ENCODE data around the gene KAZN.

KAZN gene

DNA sequence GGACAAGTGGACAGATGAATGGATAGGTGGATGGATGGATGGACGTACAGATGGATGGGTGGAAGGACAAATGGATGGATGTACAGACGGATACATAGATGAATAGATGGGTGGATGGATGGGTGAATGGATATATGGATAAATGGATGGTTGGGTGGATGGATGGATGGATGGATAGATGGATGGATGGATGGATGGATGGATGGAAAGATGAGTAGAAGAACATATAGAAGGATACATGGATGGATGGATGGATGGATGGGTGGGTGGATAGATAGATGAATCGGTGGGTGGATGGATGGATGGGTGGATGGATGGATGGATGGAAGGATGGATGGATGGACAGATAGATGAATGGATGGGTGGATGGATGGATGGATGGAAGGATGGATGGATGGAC lies 274.3 kb downstream of the KAZN start:
- Histone ChIP-seq H3K4me3 (ENCODE audit: low read depth, low read length) (no peak overlapping the region), H3K27ac (ENCODE audit: extremely low read depth, low read depth, low read length) (no peak overlapping the region), H3K36me3 (ENCODE audit: control insufficient read depth in 2 of 2, insufficient read depth in 1 of 2, low read length in 2 of 2) (no peaks in the 10 kb centered on the region), H3K4me1 (ENCODE audit: control insufficient read depth, insufficient read depth, low read length) (no peaks in the 10 kb centered on the region), H3K9me3 (ENCODE audit: control insufficient read depth, insufficient read depth, low read depth, low read length) (no peaks in the 10 kb centered on the region)
- CTCF ChIA-PET, result no interaction called here
- TF ChIP-seq YY1 (tag by site-specific recombination; IDR thresholded peaks at IDR 0.05) (no peak), ZNF530 (tag by site-specific recombination; IDR thresholded peaks at IDR 0.05; ENCODE audit: low read depth) (no peak), TCF7L2 (IDR thresholded peaks at IDR 0.05; ENCODE audit: borderline replicate concordance, low read depth, low read length) (no peak), HIC1 (tag by site-specific recombination; IDR thresholded peaks at IDR 0.05) (no peak), ZNF37A (tag by site-specific recombination; IDR thresholded peaks at IDR 0.05) (no peak), KLF7 (tag by site-specific recombination; IDR thresholded peaks at IDR 0.05; ENCODE audit: borderline replicate concordance) (no peak), ZBTB17 (tag by site-specific recombination; IDR thresholded peaks at IDR 0.05) (peak; percentile 81), ZSCAN16 (tag by site-specific recombination; IDR thresholded peaks at IDR 0.05) (no peak), ZNF366 (tag by site-specific recombination; conservative IDR thresholded peaks at IDR 0.05) (peak; percentile 97), ZNF239 (tag by site-specific recombination; IDR thresholded peaks at IDR 0.05) (0 out of 2 replicates have a peak, but pooled peaks have one; percentile 12), ZNF26 (tag by site-specific recombination; IDR thresholded peaks at IDR 0.05) (no peak)
- TF ChIP-seq, protein P1, sequence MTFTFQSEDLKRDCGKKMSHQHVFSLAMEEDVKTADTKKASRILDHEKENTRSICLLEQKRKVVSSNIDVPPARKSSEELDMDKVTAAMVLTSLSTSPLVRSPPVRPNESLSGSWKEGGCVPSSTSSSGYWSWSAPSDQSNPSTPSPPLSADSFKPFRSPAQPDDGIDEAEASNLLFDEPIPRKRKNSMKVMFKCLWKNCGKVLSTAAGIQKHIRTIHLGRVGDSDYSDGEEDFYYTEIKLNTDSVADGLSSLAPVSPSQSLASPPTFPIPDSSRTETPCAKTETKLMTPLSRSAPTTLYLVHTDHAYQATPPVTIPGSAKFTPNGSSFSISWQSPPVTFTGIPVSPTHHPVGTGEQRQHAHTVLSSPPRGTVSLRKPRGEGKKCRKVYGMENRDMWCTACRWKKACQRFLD (tag by site-specific recombination; IDR thresholded peaks at IDR 0.05), result no peak
- POLR2A ChIA-PET, result no interaction called here

DNA sequence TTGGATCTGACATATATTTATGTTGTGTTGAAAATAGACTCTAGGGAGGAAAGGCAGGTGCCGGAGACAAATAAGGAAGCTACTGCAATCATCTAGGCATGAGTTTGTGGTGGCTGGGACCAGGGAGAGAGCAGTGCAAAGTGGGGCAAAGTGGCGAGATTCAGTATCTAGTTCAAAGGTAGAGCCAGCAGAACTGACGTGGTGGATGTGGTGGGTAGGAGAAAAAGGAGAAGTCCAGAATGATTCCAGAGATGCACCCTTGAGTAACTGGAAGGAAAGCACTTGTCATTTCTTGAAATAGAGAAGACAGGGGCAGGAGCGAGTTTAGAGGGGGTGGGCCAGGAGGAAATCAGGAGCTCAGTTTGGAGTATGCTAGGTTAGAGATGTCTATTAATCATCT lies 275.2 kb downstream of the KAZN start:
- H3K27ac ChIP-seq (ENCODE audit: extremely low read depth, low read depth, low read length), result no peak overlapping the region
- no peak overlapping the region for H3K4me3 ChIP-seq (ENCODE audit: low read depth, low read length)
- ChIA-PET POLR2A (no interaction called here), CTCF (no interaction called here)
- TF ChIP-seq ZNF350 (tag by site-specific recombination; IDR thresholded peaks at IDR 0.05) (no peak), ZNF146 (tag by site-specific recombination; IDR thresholded peaks at IDR 0.05) (no peak), TCF7L2 (IDR thresholded peaks at IDR 0.05; ENCODE audit: borderline replicate concordance, low read depth, low read length) (no peak), GLIS2 (tag by site-specific recombination; IDR thresholded peaks at IDR 0.05) (no peak), ZNF549 (tag by site-specific recombination; IDR thresholded peaks at IDR 0.05) (no peak)
- no peaks in the 10 kb centered on the region for H3K9me3 ChIP-seq (ENCODE audit: control insufficient read depth, insufficient read depth, low read depth, low read length)
- no peaks in the 10 kb centered on the region for H3K36me3 ChIP-seq (ENCODE audit: control insufficient read depth in 2 of 2, insufficient read depth in 1 of 2, low read length in 2 of 2)
- no peaks in the 10 kb centered on the region for H3K4me1 ChIP-seq (ENCODE audit: control insufficient read depth, insufficient read depth, low read length)

DNA sequence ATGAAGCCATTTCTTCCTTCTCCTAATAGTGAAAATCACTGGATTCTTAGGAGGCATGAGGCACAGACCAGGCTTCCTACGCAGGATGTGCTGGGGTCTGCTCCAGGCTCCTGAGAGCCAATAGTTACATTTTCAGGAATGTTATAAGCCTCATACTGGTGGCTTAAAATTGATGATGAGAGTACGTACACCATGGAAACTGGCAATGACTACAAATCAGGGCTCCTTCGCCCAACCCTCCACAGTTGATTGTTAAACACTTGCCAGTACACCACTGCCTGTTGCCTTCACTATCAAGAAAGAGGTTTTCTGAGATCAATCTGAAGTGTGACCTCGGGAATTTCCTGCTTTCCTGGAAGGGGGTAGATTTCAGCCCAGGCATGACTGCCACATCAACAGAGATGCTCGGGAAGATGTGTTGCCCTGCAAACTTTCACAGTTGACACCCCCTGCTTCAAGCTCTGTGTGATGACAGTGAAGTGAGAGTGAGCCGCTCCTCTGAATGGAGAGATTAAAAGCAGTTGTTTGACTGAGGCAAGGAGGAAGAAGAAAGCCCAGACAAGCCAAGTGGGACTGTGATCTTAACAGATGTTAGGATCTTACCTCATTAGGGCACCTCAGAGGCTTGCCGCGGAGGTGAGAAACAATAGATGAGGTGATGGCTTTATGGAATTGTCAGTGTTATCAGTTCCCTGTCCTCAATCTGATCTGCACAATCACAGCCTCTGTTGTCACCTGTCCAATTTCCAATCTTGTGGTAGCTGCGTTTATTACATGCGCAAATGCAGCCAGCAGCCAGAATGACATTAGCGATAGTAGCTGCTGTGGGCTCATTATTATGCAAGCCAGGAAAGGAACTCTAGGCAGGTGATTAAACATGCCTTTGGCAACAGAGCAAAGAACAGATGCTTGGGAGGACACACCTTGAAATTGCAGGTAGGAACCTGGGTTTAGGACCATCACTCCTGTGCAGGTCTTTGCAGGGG lies 277.3 kb downstream of the KAZN start:
- Histone ChIP-seq H3K4me3 (ENCODE audit: low read depth, low read length) (no peak overlapping the region), H3K9me3 (ENCODE audit: control insufficient read depth, insufficient read depth, low read depth, low read length) (no peaks in the 10 kb centered on the region), H3K36me3 (ENCODE audit: control insufficient read depth in 2 of 2, insufficient read depth in 1 of 2, low read length in 2 of 2) (no peaks in the 10 kb centered on the region), H3K4me1 (ENCODE audit: control insufficient read depth, insufficient read depth, low read length) (no peaks in the 10 kb centered on the region), H3K27ac (ENCODE audit: extremely low read depth, low read depth, low read length) (no peak overlapping the region)
- ChIA-PET POLR2A (no interaction called here), CTCF (no interaction called here)
- no peak for TF ChIP-seq ZNF488 (tag by site-specific recombination; IDR thresholded peaks at IDR 0.05)
- no peak for TF ChIP-seq REPIN1 (tag by site-specific recombination; IDR thresholded peaks at IDR 0.05; ENCODE audit: low read depth)
- TF ChIP-seq, protein P2, sequence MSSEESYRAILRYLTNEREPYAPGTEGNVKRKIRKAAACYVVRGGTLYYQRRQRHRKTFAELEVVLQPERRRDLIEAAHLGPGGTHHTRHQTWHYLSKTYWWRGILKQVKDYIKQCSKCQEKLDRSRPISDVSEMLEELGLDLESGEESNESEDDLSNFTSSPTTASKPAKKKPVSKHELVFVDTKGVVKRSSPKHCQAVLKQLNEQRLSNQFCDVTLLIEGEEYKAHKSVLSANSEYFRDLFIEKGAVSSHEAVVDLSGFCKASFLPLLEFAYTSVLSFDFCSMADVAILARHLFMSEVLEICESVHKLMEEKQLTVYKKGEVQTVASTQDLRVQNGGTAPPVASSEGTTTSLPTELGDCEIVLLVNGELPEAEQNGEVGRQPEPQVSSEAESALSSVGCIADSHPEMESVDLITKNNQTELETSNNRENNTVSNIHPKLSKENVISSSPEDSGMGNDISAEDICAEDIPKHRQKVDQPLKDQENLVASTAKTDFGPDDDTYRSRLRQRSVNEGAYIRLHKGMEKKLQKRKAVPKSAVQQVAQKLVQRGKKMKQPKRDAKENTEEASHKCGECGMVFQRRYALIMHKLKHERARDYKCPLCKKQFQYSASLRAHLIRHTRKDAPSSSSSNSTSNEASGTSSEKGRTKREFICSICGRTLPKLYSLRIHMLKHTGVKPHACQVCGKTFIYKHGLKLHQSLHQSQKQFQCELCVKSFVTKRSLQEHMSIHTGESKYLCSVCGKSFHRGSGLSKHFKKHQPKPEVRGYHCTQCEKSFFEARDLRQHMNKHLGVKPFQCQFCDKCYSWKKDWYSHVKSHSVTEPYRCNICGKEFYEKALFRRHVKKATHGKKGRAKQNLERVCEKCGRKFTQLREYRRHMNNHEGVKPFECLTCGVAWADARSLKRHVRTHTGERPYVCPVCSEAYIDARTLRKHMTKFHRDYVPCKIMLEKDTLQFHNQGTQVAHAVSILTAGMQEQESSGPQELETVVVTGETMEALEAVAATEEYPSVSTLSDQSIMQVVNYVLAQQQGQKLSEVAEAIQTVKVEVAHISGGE (tag by site-specific recombination; conservative IDR thresholded peaks at IDR 0.05; ENCODE audit: low read depth), result no peak

Data from HEK293 (cell line).